Measurements from ENCODE around the gene KDSR. TPM values are rescaled to one million over a fixed set of nuclear protein-coding genes. Genes with fewer than 3 reads are reported as not detected.

Gene KDSR
- total RNA-seq, 1 donor from 2014 or later = 38.7 TPM

- H3K4me1 Mint-ChIP-seq (ENCODE audit: low read depth) = no peaks in the 10 kb centered on the region
- H3K36me3 Mint-ChIP-seq (ENCODE audit: insufficient read depth) = no peaks in the 10 kb centered on the region
- no peak for TF ChIP-seq CTCF (IDR thresholded peaks at IDR 0.05; ENCODE audit: unreplicated experiment)
- H3K9me3 Mint-ChIP-seq (ENCODE audit: low read depth) = no peaks in the 10 kb centered on the region
- H3K27me3 Mint-ChIP-seq = no peaks in the 10 kb centered on the region
- no peak for DNase-seq (ENCODE audit: low spot score, unreplicated experiment)
- no peak overlapping the region for H3K4me3 Mint-ChIP-seq (ENCODE audit: low read depth)
- H3K27ac Mint-ChIP-seq = no peak overlapping the region
These were observed 64.2 kb downstream of the KDSR start for GRCh38 chr18:63302636-63303405.

- no peak for TF ChIP-seq CTCF (IDR thresholded peaks at IDR 0.05; ENCODE audit: unreplicated experiment)
- DNase-seq (ENCODE audit: low spot score, unreplicated experiment) = no peak
- H3K36me3 Mint-ChIP-seq (ENCODE audit: insufficient read depth) = no peaks in the 10 kb centered on the region
- H3K9me3 Mint-ChIP-seq (ENCODE audit: low read depth) = no peaks in the 10 kb centered on the region
- no peak overlapping the region for H3K4me3 Mint-ChIP-seq (ENCODE audit: low read depth)
- H3K4me1 Mint-ChIP-seq (ENCODE audit: low read depth) = no peaks in the 10 kb centered on the region
- no peaks in the 10 kb centered on the region for H3K27me3 Mint-ChIP-seq
- H3K27ac Mint-ChIP-seq = no peak overlapping the region
These were observed 64.8 kb downstream of the KDSR start for GRCh38 chr18:63302220-63302619.

GRCh38 chr18:63301434-63301833 lies 65.6 kb downstream of the KDSR start:
- peak overlapping the region; percentile 43 for H3K27ac Mint-ChIP-seq
- no peak for TF ChIP-seq CTCF (IDR thresholded peaks at IDR 0.05; ENCODE audit: unreplicated experiment)
- H3K4me1 Mint-ChIP-seq (ENCODE audit: low read depth) = no peaks in the 10 kb centered on the region
- no peaks in the 10 kb centered on the region for H3K9me3 Mint-ChIP-seq (ENCODE audit: low read depth)
- no peaks in the 10 kb centered on the region for H3K36me3 Mint-ChIP-seq (ENCODE audit: insufficient read depth)
- no peak overlapping the region for H3K4me3 Mint-ChIP-seq (ENCODE audit: low read depth)
- no peak for DNase-seq (ENCODE audit: low spot score, unreplicated experiment)
- no peaks in the 10 kb centered on the region for H3K27me3 Mint-ChIP-seq

GRCh38 chr18:63299837-63300745 lies 66.9 kb downstream of the KDSR start:
- no peak for DNase-seq (ENCODE audit: low spot score, unreplicated experiment)
- Mint-ChIP-seq H3K27me3 (no peaks in the 10 kb centered on the region), H3K9me3 (ENCODE audit: low read depth) (no peaks in the 10 kb centered on the region), H3K4me1 (ENCODE audit: low read depth) (no peaks in the 10 kb centered on the region), H3K4me3 (ENCODE audit: low read depth) (no peak overlapping the region), H3K36me3 (ENCODE audit: insufficient read depth) (no peaks in the 10 kb centered on the region), H3K27ac (no peak overlapping the region)
- TF ChIP-seq CTCF (IDR thresholded peaks at IDR 0.05; ENCODE audit: unreplicated experiment) = no peak
